NOMO-1 treated with DMSO at 0.1 percent for 48 hours (cell line): ENCODE data around the gene TPBG.

Source experiments
- DNase-seq: peaks from one replicate; lab custom pipeline; 2025; ENCODE audit not compliant: unreplicated experiment; lab: John Stamatoyannopoulos, UW

The TPBG gene

GRCh38 chr6:82363428-82364086, at the start of gene TPBG:
Gene TPBG, plus strand, starts transcription at chr6:82363817. Its CDS starts 1,145 bp downstream, at chr6:82364962.
- DNase-seq, result no peak

- no peak for DNase-seq
Measured at GRCh38 chr6:82322386-82322785, 41.2 kb upstream of the TPBG start.

- no peak for DNase-seq
Measured at GRCh38 chr6:82329766-82330165, 33.9 kb upstream of the TPBG start.

GRCh38 chr6:82330171-82330804, 33.3 kb upstream of the TPBG start:
- no peak for DNase-seq

- DNase-seq, result no peak
Measured at GRCh38 chr6:82331031-82331773, 32.4 kb upstream of the TPBG start.

GRCh38 chr6:82333781-82334180, 29.8 kb upstream of the TPBG start:
- no peak for DNase-seq

GRCh38 chr6:82337688-82338257, 25.8 kb upstream of the TPBG start:
- no peak for DNase-seq

- DNase-seq, result no peak
Measured at GRCh38 chr6:82348130-82348529, 15.5 kb upstream of the TPBG start.

- DNase-seq, result no peak
Measured at GRCh38 chr6:82353848-82354247, 9.8 kb upstream of the TPBG start.

GRCh38 chr6:82360552-82360951, 3.1 kb upstream of the TPBG start:
- DNase-seq, result no peak

GRCh38 chr6:82361631-82362030, 2.0 kb upstream of the TPBG start:
- no peak for DNase-seq

- DNase-seq, result no peak
Measured at GRCh38 chr6:82362144-82362543, 1.5 kb upstream of the TPBG start.

- DNase-seq, result no peak
Measured at GRCh38 chr6:82362878-82363427, 664 bp upstream of the TPBG start.

GRCh38 chr6:82364087-82365015, 734 bp downstream of the TPBG start:
- no peak for DNase-seq

- no peak for DNase-seq
Measured at GRCh38 chr6:82365016-82365795, 1.6 kb downstream of the TPBG start.

- DNase-seq, result no peak
Measured at GRCh38 chr6:82367704-82368103, 4.1 kb downstream of the TPBG start.

GRCh38 chr6:82370788-82371187, 7.2 kb downstream of the TPBG start:
- DNase-seq, result no peak

GRCh38 chr6:82371799-82372546, 8.4 kb downstream of the TPBG start:
- DNase-seq, result no peak

GRCh38 chr6:82372656-82373055, 9.0 kb downstream of the TPBG start:
- DNase-seq, result no peak
